ENCODE data around the gene EIF1AY. TPM values are rescaled to one million over a fixed set of nuclear protein-coding genes. Genes with fewer than 3 reads are reported as not detected.
"Not testable (repeated sequence)": the region's sequence is repeated elsewhere in the genome, so short reads cannot be mapped to it uniquely, and the experiment has no call there.

Gene EIF1AY, protein sequence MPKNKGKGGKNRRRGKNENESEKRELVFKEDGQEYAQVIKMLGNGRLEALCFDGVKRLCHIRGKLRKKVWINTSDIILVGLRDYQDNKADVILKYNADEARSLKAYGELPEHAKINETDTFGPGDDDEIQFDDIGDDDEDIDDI
- total RNA-seq: not detected in 2 replicates

DNA sequence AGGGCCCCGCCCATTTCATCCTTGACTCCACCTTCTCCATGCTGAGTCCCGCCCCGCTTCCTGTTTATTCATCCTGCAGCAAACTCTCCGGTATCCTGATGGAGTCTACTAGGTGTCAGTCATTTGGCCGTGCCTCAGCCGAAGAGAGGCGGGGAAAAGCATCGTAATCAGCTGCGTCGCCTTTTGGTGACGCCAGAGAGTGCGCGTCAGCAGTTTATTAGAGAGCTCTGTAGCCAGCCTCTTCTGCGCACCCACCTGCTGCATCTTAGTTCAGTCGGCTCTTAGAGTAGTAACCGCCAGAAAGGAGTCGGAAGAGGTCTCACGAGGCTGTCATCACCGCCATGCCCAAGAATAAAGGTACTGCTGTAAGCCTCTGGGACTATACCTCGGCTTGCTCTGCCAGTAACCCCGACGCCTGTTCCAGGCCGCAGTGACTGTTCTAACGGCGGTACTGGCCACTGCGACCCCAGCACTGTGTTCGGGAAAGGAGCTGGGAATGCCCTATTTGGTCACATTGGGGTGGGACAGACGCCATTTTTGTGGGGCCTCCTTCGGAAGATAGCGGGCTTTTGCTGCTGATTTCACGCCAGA is at the start of gene EIF1AY:
Gene EIF1AY (plus strand): TSS at position 246 of the 591 bp plus-strand sequence. CDS start 96 bp downstream, at position 342.
- peak in 1 of 2 donors; percentile 93 for DNase-seq (ENCODE audit: low read depth in 2 of 2)

DNA sequence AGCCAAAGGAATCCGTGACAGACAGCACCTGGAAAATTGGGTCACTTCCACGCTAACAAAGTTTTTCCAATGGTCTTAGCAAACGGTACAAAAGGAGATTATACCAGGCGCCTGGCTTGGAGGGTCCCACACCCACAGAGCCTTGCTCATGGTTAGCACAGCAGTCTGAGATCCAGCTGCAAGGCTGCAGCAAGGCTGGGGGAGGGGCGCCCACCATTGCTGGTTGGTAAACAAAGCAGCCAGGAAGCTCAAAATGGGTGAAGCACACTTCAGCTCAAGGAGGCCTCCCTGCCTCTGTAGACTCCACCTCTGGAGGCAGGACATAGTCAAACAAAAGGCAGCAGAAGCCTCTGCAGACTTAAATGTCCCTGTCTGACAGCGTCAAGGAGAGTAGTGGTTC is 47.1 kb upstream of the EIF1AY start:
- no peak for DNase-seq (ENCODE audit: low read depth in 2 of 2)

DNA sequence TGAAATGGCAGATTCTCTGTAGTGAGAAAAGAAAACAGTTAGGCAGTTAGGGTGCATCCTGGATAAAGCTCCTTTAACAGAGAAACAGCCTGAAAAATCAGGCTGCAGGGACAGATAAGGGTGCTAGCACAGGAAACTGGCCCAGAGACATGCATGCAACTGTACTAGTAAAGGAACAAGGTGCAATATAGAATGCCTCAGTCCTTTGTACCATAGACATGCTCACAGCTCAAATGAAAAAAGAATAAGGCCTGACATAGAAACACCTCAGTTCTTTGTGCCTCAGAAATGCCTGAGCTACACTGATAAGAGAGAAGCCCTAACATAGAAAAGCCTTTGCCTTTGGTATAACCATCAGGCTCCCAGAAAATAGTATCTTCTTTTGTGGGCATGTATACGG is 37.4 kb upstream of the EIF1AY start:
- no peak for DNase-seq (ENCODE audit: low read depth in 2 of 2)

DNA sequence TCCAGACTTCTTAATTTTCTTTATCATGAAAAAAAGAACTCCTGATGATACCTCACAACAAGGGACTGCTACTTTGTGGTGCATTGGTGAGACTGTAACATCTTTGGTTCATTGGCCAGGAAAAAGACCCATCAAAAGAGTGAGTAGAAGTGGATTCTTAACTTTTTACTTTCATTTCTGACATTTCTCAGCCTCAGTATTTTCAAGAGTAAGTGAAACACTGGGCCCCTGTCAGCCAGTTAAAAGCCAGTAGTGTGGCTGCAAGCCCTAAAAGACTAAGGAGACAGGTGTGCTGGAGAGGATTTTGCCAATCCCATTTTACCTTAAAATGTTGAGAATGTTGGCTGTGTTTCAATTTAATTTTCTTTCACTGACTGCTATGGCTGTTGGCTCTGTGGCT is 36.6 kb upstream of the EIF1AY start:
- no peak for DNase-seq (ENCODE audit: low read depth in 2 of 2)

DNA sequence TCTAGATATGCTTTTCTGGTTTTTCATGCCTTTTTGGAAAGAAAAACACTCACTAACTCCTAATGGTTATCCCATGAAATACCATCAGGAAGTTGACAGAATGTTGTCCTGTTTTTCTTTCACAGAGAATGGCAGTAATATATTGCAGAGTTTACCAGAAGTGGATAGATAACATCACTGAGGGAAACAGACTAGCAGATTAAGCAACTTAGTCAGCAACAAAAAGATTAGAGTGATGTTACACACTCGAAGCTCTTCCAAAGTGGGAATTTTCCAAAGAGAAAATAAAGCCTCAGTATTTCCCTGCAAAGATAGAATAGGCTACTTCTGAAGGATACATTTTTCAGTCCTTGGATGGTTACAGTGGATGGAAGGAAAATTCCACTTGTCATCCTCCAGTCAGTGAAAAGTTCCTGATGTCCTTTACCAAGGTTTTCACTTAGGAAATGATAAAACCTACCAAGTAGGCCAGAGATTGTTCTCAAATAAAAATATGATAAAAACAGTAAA is 31.1 kb upstream of the EIF1AY start:
- no peak for DNase-seq (ENCODE audit: low read depth in 2 of 2)

DNA sequence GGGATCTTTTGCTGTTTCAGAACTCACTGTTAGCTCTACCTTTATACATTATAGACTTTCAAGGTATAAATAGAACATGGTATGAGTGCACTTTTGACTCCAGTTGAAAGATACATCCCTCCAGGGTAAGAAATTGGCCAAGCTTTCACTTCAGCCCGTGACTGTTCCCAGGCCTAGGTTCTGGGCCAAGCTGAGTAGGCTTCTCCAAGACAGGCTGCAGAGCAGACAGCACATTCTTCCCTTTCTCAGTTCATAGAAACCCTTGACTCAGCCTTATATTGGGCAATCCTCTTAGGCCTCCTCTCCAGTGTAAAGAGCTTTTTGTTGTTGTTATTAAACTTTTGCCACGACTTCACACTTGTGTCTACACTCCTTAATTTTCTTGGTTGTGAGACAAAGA is 29.5 kb upstream of the EIF1AY start:
- no peak for DNase-seq (ENCODE audit: low read depth in 2 of 2)

DNA sequence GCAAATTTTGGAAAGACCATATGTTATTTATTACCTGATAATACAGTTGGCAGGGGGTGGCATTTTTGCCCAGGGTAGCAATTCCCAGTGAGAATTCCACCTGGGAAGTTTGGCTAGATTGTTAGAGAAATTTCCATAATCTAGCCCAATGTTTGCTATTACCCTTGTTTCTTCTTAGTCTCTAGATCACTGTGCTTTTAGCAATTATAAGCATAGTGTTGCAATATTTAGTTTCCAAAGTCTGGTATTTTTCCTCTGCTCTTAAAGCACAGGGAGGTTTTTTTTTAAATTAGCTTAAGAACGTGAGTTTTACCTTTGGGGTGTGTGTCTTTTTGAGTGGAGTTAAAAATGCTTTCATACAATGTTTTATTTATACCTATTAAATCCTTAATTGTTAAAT is 26.3 kb upstream of the EIF1AY start:
- no peak for DNase-seq (ENCODE audit: low read depth in 2 of 2)

DNA sequence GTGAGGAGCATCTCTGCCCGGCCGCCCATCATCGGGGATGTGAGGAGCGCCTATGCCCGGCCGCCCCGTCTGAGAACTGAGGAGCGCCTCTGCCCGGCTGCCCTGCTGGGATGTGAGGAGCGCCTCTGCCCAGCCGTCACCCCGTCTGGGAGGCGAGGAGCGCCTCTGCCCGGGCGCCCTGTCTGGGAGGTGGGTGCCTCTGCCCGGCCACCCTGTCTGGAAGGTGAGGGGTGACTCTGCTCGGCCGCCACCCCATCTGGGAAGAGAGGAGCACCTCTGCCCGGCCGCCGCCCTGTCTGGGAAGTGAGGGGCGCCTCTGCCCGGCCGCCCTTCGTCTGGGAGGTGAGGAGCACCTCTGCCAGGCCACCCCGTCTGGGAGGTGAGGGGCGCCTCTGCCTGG is 23.7 kb upstream of the EIF1AY start:
- no peak for DNase-seq (ENCODE audit: low read depth in 2 of 2)

DNA sequence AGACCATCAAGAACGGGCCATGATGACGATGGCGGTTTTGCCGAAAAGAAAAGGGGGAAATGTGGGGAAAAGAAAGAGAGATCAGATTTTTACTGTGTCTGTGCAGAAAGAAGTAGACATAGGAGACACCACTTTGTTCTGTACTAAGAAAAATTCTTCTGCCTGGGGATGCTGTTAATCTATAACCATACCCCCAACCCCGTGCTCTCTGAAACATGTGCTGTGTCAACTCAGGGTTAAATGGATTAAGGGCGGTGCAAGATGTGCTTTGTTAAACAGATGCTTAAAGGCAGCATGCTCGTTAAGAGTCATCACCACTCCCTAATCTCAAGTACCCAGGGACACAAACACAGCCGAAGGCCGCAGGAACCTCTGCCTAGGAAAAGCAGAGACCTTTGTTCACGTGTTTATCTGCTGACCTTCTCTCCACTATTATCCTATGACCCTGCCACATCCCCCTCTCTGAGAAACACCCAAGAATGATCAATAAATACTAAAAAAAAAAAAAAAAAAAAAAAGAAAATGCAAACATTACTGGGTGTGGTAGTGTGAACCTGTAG is 22.7 kb upstream of the EIF1AY start:
- not testable (repeated sequence) for DNase-seq (ENCODE audit: low read depth in 2 of 2)

DNA sequence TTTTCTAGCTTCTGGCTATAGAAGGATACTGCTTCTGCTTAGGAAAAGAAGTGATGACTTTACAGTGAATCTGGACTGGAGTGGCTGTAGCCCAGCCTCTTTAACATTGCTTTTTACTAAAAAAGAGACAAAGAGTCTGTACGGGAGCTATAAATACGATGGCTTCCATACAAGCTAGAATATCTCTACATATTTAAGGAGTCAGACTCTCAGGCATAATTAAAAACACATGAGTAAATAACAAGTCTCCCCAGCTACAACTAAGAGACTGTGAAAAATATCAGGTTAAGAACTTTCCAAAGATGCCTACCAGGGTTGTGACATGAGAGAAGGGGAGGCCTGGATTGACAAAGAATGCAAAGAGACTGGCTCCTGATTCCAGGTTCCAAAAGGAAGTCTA is 19.8 kb upstream of the EIF1AY start:
- no peak for DNase-seq (ENCODE audit: low read depth in 2 of 2)

DNA sequence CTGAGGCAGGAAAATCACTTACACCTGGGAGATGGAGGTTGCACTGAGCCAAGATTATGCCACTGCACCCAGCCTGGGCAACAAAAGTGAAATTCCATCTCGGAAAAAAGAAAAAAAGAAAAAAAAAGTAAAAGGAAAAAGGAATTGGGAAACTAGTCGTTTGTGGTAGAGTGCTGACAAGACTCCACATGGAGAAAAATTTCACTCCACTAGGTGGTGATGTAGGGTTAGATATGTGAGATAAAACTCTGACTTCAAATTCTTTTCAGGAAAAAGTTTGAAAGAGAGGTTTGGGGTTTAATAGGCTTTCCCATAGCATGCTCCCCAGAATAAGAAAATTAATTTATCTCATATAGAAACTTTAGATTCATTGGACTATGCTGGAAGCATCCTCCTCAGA is 16.9 kb upstream of the EIF1AY start:
- DNase-seq (ENCODE audit: low read depth in 2 of 2): peak in 1 of 2 donors; percentile 20

DNA sequence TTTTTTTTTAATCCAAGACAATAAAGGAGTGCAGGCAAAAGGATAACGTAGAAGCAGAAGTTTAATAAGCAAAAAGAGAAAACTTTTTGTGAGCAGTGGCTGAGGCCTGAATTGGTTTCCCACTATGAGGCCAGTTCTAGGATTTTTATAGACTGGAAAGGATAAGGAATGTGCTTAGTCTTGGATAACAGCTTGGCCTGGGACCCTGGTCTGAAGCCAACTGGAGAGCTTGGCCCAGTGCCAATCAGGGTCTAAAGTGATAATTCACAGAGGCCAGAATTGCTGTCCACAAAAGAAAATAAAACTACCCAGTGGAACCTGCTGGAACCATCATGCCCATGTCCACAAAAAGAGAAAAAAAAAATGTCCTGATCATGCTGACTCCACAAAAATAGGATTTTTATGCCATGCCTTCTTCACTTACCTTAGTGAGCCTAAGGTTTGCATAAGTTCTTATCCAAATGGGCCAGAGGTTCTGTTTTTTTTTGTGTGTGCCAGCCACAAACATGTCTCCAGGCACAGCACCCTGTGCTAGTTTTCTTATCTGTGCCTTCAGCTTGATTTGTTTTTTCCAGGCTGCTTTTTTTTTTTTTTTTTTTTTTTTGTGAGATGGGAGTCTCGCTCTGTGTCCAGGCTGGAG is 15.6 kb upstream of the EIF1AY start:
- no peak for DNase-seq (ENCODE audit: low read depth in 2 of 2)

DNA sequence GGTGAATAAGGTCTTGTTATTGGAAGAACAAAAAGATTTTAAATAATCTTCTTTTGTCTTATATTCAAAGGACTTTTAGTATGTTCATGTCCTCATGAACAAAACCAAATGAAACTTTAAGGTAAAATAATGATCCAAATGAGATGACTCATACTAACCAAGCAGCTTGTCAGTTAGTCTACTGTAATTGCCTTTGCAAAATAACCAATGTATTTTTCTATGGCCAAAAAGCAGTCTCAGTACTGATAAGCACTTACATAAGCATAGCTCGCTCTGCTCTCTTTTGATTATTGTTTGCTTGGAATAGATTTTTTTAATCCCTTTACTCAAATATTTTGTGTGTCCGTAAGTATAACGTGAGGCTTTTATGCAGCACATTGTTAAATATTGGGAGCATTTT is 4.3 kb upstream of the EIF1AY start:
- no peak for DNase-seq (ENCODE audit: low read depth in 2 of 2)

DNA sequence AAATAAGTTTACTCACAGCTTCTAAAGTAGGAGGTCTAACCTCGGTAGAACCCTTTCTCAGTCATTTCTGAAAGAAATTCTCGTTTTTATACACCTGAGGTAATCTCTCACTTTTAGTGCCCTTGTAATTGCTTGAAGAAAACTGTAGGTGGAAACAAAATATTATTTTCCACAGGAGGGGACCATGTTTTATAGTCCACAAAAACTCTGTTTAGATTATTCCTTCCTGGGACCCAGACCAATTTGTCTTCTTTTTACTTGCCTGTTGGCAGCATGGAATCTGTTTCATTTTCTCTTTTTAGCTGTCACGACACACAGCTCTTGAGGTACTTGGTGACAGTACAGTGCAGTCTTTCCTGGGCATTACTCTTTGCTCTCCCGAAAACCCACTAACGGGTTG is 930 bp downstream of the EIF1AY start:
- peak in 1 of 2 donors; percentile 1 for DNase-seq (ENCODE audit: low read depth in 2 of 2)

DNA sequence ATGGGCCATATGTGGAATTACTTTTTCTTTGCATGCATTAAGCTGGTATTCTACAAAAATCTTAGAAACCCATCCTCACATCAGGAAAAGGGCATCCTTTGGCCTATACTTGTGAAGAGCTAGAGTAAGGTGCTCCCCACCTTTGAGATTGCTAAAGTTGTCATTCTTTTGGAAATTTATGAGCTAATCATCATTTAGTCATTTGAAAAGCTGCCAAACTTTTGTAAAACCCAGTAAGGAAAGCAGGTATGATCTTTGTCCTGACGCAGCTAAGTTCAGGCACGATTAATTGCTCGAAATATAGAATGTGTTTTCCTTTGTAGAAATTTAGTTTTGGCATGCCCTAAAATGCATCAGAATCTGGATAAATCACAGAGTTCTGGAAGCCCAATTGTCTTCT is 2.6 kb downstream of the EIF1AY start:
- DNase-seq (ENCODE audit: low read depth in 2 of 2): no peak

DNA sequence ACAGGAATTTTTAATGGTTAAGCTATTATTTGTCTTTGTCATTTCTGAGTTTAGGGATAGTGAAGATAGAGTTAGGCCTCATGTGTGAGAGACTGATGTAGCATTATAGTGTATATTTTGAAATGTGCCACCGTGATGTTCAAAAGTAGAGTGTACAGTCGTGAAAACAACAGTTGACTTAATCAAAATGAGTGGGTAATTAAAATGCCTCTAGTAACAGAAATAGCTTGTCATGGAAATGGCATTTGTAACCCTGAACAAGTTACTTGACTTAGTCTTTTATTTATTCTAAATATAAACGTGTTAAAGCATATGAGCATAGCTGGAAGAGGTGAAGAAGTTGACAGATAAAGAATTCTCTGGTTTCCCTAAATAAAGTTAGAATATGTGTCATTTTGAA is 6.1 kb downstream of the EIF1AY start:
- DNase-seq (ENCODE audit: low read depth in 2 of 2): no peak

DNA sequence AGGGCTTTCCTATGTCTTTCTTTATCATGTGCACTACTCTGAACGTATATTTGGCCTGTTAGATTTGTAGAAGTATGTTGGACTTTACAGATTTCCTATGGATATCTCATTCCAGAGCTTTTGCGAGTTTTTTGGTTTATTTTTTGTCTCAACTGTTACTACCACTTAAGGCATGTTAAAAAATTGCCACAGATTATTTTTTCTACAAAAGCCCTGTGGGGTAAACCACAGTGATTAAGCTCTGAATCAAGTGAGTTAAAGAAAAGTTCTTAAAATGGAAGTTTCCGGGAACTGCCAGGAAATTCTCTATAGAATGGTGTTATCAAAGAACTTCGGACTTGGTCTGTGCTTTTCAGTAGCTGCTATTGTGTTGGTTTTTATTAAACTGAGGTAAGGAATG is 10.6 kb downstream of the EIF1AY start:
- no peak for DNase-seq (ENCODE audit: low read depth in 2 of 2)

Other genes starting within 250 kb of the EIF1AY start
- not detected in 2 replicates for gene RPS4Y2, start 180.3 kb downstream of the EIF1AY start, total RNA-seq

All from dermis microvascular lymphatic vessel endothelial cell (primary cell).